Measurements from ENCODE around the gene VPS37D.

GRCh38 chr7:73645643-73646174 lies 21.9 kb upstream of the VPS37D start:
- TF ChIP-seq POLR2AphosphoS2 (IDR thresholded peaks at IDR 0.05; ENCODE audit: low read depth, low read length), result no peak
- TF ChIP-seq SIX5 (IDR thresholded peaks at IDR 0.05; ENCODE audit: low read depth, low read length, severe bottlenecking), result no peak
- TF ChIP-seq CTCF (IDR thresholded peaks at IDR 0.05 in 2 of 3, conservative IDR thresholded peaks at IDR 0.05 in 1 of 3; ENCODE audit: control insufficient read depth in 2 of 3, extremely low read depth in 1 of 3, insufficient read depth in 1 of 3, low read depth in 3 of 3, low read length in 3 of 3), result no peak
- TF ChIP-seq TCF12 (IDR thresholded peaks at IDR 0.05; ENCODE audit: low read depth, low read length), result no peak

Data from GM12878 (cell line).